AG04449 (cell line): ENCODE measurements around the gene DOK5.

Experiments
- CTCF ChIA-PET: fragments of 350-600 bp; formaldehyde crosslinking; extraction: SDS; loops from one replicate; lab custom pipeline; 2021; ENCODE audit warnings: antibody characterized with exemption; lab: Yijun Ruan, JAX
- POLR2A ChIA-PET: fragments of 400-600, 350-600 bp; formaldehyde crosslinking; extraction: SDS; loops from one replicate; lab custom pipeline; 2020; ENCODE audit warnings: antibody characterized with exemption, inconsistent platforms; lab: Yijun Ruan, JAX
- DNase-seq: peaks from one replicate; pipeline ENCODE4 v3.0.0-alpha.2; 2010; ENCODE audit warnings: low read depth, low spot score
- H3K4me3 ChIP-seq: 2 replicates; pipeline ENCODE4 v1.5.1; 2011; ENCODE audit warnings: low read depth, mild to moderate bottlenecking, control low read depth, low read length
- TF ChIP-seq, protein P1 (sequence below): IDR thresholded peaks from one replicate; pipeline ENCODE4 v1.5.1; 2011; ENCODE audit warnings: mild to moderate bottlenecking, moderate library complexity, low read length, control low read depth, inconsistent platforms; ENCODE audit not compliant: insufficient read depth; ENCODE audit errors: missing control alignments

The DOK5 gene

DNA sequence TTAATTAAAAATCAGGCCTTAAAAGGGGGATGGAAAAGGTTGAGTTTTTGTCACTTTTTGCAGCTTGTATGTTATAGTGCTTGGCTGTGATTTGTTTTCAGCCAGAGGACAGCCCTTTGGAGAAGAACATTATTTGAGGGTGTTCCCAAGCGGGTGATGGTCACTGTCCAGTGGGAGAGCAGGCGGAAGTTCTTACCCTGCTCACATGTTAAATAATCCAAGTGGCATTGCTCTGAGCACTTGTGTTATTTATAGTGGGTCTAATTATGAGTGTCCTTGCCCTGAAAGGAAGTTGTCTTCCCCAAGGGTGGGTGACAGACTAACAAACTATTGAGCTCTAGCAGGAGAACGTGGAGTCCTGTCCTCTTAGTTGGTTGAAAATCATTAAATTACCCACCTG lies 49.5 kb downstream of the DOK5 start:
- DNase-seq: no peak
- TF ChIP-seq, protein P1, sequence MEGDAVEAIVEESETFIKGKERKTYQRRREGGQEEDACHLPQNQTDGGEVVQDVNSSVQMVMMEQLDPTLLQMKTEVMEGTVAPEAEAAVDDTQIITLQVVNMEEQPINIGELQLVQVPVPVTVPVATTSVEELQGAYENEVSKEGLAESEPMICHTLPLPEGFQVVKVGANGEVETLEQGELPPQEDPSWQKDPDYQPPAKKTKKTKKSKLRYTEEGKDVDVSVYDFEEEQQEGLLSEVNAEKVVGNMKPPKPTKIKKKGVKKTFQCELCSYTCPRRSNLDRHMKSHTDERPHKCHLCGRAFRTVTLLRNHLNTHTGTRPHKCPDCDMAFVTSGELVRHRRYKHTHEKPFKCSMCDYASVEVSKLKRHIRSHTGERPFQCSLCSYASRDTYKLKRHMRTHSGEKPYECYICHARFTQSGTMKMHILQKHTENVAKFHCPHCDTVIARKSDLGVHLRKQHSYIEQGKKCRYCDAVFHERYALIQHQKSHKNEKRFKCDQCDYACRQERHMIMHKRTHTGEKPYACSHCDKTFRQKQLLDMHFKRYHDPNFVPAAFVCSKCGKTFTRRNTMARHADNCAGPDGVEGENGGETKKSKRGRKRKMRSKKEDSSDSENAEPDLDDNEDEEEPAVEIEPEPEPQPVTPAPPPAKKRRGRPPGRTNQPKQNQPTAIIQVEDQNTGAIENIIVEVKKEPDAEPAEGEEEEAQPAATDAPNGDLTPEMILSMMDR: no peak
- CTCF ChIA-PET: interaction anchor here (1.0 kb wide), 1 partner anchor 17 kb away, joined by 3 read pairs; no protein-coding TSS in a partner anchor
- POLR2A ChIA-PET: no interaction called here
- H3K4me3 ChIP-seq: no peak overlapping the region

GRCh38 chr20:54525916-54526590 lies 50.7 kb downstream of the DOK5 start:
- POLR2A ChIA-PET: interaction anchor here (0.5 kb wide), 1 partner anchor 627 kb away, joined by 3 read pairs; no protein-coding TSS in a partner anchor
- no peak overlapping the region for H3K4me3 ChIP-seq
- DNase-seq: no peak
- TF ChIP-seq, protein P1: no peak
- CTCF ChIA-PET: no interaction called here

GRCh38 chr20:54526801-54527200 lies 51.4 kb downstream of the DOK5 start:
- CTCF ChIA-PET: no interaction called here

DNA sequence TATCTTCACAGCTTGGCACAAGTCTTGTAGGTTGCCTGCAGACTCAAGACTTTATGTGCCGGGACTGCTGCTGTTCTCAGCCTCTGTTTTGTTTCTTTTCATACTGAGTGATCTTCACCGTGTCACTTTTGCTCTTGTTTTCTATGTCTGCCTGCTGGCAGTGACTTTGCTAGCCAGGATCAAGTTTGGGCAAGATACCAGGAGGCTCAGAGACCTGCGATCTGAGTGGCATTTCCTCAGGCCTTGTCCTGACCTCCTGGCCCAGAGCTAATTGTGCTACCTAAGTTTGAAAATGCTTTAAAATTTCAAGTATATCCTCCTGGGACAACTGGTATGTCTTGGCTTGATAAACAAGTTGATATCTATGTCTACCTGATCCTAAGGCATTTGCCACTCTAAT lies 57.2 kb downstream of the DOK5 start:
- no peak overlapping the region for H3K4me3 ChIP-seq
- CTCF ChIA-PET: no interaction called here
- DNase-seq: no peak
- POLR2A ChIA-PET: no interaction called here
- TF ChIP-seq, protein P1: no peak

More at GRCh38 chr20:54526801-54527200, 51.4 kb downstream of the DOK5 start:
- POLR2A ChIA-PET: no interaction called here
- no peak for DNase-seq
- no peak overlapping the region for H3K4me3 ChIP-seq
- TF ChIP-seq, protein P1: no peak

- DNase-seq: no peak
- TF ChIP-seq, protein P1: no peak
- CTCF ChIA-PET: no interaction called here
Observed at GRCh38 chr20:54534101-54534500, 58.7 kb downstream of the DOK5 start.

DNA sequence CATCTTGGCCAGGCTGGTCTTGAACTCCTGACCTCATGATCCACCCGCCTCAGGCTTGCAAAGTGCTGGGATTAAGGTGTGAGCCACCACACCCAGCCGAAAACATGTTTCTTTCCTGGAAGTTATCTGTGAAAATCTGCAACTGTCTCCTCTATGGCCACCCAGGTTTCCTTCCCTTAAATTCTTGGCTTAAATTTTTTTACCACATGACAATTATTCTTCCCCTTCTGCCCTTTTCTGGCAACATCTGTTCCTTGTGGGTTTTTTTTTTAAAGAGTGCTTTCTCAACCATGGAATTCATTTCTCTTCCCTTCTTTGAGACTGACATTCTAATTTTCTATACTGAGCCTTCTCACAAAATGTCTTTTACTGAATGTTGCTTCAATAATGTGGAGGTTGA lies 59.6 kb downstream of the DOK5 start:
- no peak overlapping the region for H3K4me3 ChIP-seq
- TF ChIP-seq, protein P1: no peak
- POLR2A ChIA-PET: no interaction called here
- CTCF ChIA-PET: no interaction called here
- no peak for DNase-seq

More at GRCh38 chr20:54534101-54534500, 58.7 kb downstream of the DOK5 start:
- POLR2A ChIA-PET: no interaction called here
- H3K4me3 ChIP-seq: no peak overlapping the region
